ENCODE data around the gene ZYX.
"Not testable (repeated sequence)": the region's sequence is repeated elsewhere in the genome, so short reads cannot be mapped to it uniquely, and the experiment has no call there.

The ZYX gene

GRCh38 chr7:143418681-143419458 lies 37.7 kb downstream of the ZYX start:
- DNase-seq (ENCODE audit: low read depth in 3 of 3): no peak

GRCh38 chr7:143419880-143420279 lies 38.7 kb downstream of the ZYX start:
- no peak for DNase-seq (ENCODE audit: low read depth in 3 of 3)

- not testable (repeated sequence) for DNase-seq (ENCODE audit: low read depth in 3 of 3)
Measured at GRCh38 chr7:143420624-143421023, 39.5 kb downstream of the ZYX start.

GRCh38 chr7:143422033-143422432 lies 40.9 kb downstream of the ZYX start:
- DNase-seq (ENCODE audit: low read depth in 3 of 3): no peak

- DNase-seq (ENCODE audit: low read depth in 3 of 3): not testable (repeated sequence)
Measured at GRCh38 chr7:143424476-143424875, 43.3 kb downstream of the ZYX start.

GRCh38 chr7:143426479-143427142 lies 45.5 kb downstream of the ZYX start:
- DNase-seq (ENCODE audit: low read depth in 3 of 3): no peak

GRCh38 chr7:143429770-143430698 lies 48.9 kb downstream of the ZYX start:
- no peak for DNase-seq (ENCODE audit: low read depth in 3 of 3)

- no peak for DNase-seq (ENCODE audit: low read depth in 3 of 3)
Measured at GRCh38 chr7:143431109-143431508, 50.0 kb downstream of the ZYX start.

- no peak for DNase-seq (ENCODE audit: low read depth in 3 of 3)
Measured at GRCh38 chr7:143433759-143434158, 52.6 kb downstream of the ZYX start.

GRCh38 chr7:143434660-143435059 lies 53.5 kb downstream of the ZYX start:
- no peak for DNase-seq (ENCODE audit: low read depth in 3 of 3)

GRCh38 chr7:143435266-143435665 lies 54.1 kb downstream of the ZYX start:
- DNase-seq (ENCODE audit: low read depth in 3 of 3): no peak

GRCh38 chr7:143436325-143436946 lies 55.3 kb downstream of the ZYX start:
- DNase-seq (ENCODE audit: low read depth in 3 of 3): no peak

GRCh38 chr7:143437578-143437977 lies 56.4 kb downstream of the ZYX start:
- no peak for DNase-seq (ENCODE audit: low read depth in 3 of 3)

- no peak for DNase-seq (ENCODE audit: low read depth in 3 of 3)
Measured at GRCh38 chr7:143439866-143440265, 58.7 kb downstream of the ZYX start.

Measured in stimulated activated CD4-positive, alpha-beta T cell treated with anti-CD3 and anti-CD28 coated beads, TNF-alpha, amount 100 ng/mL, for 4 hours (primary cell).